RWPE1 (cell line): ENCODE results near the gene CD6.

ENCODE experiments used
- CTCF ChIA-PET: fragments of 350-600 bp; sonication (Branson Sonifier 250); formaldehyde crosslinking; extraction: SDS; loops from one replicate; lab custom pipeline; 2021; lab: Yijun Ruan, JAX
- POLR2A ChIA-PET: fragments of 400-600 bp; formaldehyde crosslinking; extraction: SDS; loops from one replicate; lab custom pipeline; 2020; ENCODE audit warnings: antibody characterized with exemption; ENCODE audit not compliant: low non-redundant PET; lab: Yijun Ruan, JAX
- DNase-seq: peaks from one replicate; pipeline ENCODE4 v3.0.0; 2012; ENCODE audit warnings: low spot score
- H3K27ac ChIP-seq: fragments of 450-650 bp; 2 replicates; pipeline ENCODE4 v1.5.1; 2017
- CTCF ChIP-seq: fragments of 450-650 bp; conservative IDR thresholded peaks from 2 replicates; pipeline ENCODE4 v1.5.1; 2017; ENCODE audit warnings: low read depth, mild to moderate bottlenecking

Gene CD6

GRCh38 chr11:61002598-61002997, 31.1 kb downstream of the CD6 start:
- POLR2A ChIA-PET = no interaction called here
- CTCF ChIA-PET = no interaction called here
- DNase-seq = no peak
- H3K27ac ChIP-seq = no peak overlapping the region
- TF ChIP-seq CTCF = no peak

GRCh38 chr11:61004180-61004611, 32.7 kb downstream of the CD6 start:
- DNase-seq = no peak
- POLR2A ChIA-PET = no interaction called here
- no peak overlapping the region for H3K27ac ChIP-seq
- TF ChIP-seq CTCF = no peak
- CTCF ChIA-PET = no interaction called here

- no peak for DNase-seq
- ChIA-PET POLR2A (no interaction called here), CTCF (no interaction called here)
- no peak for TF ChIP-seq CTCF
- no peak overlapping the region for H3K27ac ChIP-seq
Measured at GRCh38 chr11:61004761-61005181, 33.3 kb downstream of the CD6 start.

- peak; percentile 22 for DNase-seq
- no peak for TF ChIP-seq CTCF
- H3K27ac ChIP-seq = no peak overlapping the region
- CTCF ChIA-PET = interaction anchor here (0.6 to 1.0 kb wide), 2 partner anchors 36 to 125 kb away, joined by 3 read pairs; no protein-coding TSS in a partner anchor
- POLR2A ChIA-PET = no interaction called here
Measured at GRCh38 chr11:61007383-61007955, 36.0 kb downstream of the CD6 start.

- DNase-seq = peak; percentile 13
- POLR2A ChIA-PET = no interaction called here
- TF ChIP-seq CTCF = no peak
- no peak overlapping the region for H3K27ac ChIP-seq
- CTCF ChIA-PET = interaction anchor here (1.0 kb wide), 1 partner anchor 35 kb away, joined by 3 read pairs; no protein-coding TSS in a partner anchor
Measured at GRCh38 chr11:61007956-61008896, 36.7 kb downstream of the CD6 start.

GRCh38 chr11:61008971-61009370, 37.5 kb downstream of the CD6 start:
- no peak for DNase-seq
- CTCF ChIA-PET = interaction anchor here (0.7 kb wide), 1 partner anchor 253 kb away, joined by 3 read pairs; no protein-coding TSS in a partner anchor
- TF ChIP-seq CTCF = no peak
- H3K27ac ChIP-seq = no peak overlapping the region
- POLR2A ChIA-PET = no interaction called here
